ENCODE data around the gene SLC5A8.

DNA sequence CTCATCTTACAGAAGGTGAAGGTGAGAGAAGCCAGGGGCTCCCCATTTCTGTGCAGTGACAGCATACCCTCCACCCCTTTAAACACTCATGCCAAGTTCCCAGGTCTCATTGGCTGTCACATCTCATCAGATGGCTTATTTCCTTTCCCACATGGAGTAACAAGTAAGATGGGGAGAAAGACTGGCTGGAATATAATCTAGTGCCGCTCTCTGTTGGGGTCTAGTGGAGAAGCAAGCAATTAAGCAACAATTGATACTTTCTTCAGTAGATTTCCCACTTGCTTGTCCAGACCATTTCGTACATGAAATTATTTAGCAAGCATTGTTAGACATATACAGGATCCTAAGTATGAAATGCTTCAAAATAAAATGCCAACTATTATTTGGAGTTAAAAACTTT is 92.2 kb downstream of the SLC5A8 start:
- TF ChIP-seq JUND (IDR thresholded peaks at IDR 0.05) (no peak), SP1 (IDR thresholded peaks at IDR 0.05) (no peak)
